Measurements from ENCODE around the gene MBD3L2.
"Not testable (repeated sequence)": the region's sequence is repeated elsewhere in the genome, so short reads cannot be mapped to it uniquely, and the experiment has no call there.

The MBD3L2 gene

GRCh38 chr19:7063764-7064418 is 14.8 kb downstream of the MBD3L2 start:
- DNase-seq: no peak

GRCh38 chr19:7067122-7067521 is 18.0 kb downstream of the MBD3L2 start:
- not testable (repeated sequence) for DNase-seq

- DNase-seq: no peak
Observed at GRCh38 chr19:7067716-7068115, 18.6 kb downstream of the MBD3L2 start.

- DNase-seq: no peak
Observed at GRCh38 chr19:7068599-7068998, 19.5 kb downstream of the MBD3L2 start.

GRCh38 chr19:7069042-7069903 is 20.2 kb downstream of the MBD3L2 start, which contains the start of gene ZNF557:
ZNF557 (plus strand) TSS chr19:7069703; CDS start chr19:7075075, 5,372 bp downstream.
- peak; percentile 96 for DNase-seq

GRCh38 chr19:7069904-7070226 is 20.7 kb downstream of the MBD3L2 start:
- no peak for DNase-seq

- DNase-seq: no peak
Observed at GRCh38 chr19:7072541-7072940, 23.4 kb downstream of the MBD3L2 start.

- no peak for DNase-seq
Observed at GRCh38 chr19:7074705-7075282, 25.7 kb downstream of the MBD3L2 start.

GRCh38 chr19:7076151-7076550 is 27.0 kb downstream of the MBD3L2 start:
- no peak for DNase-seq

GRCh38 chr19:7078008-7078407 is 28.9 kb downstream of the MBD3L2 start:
- DNase-seq: no peak

- DNase-seq: no peak
Observed at GRCh38 chr19:7083076-7083956, 34.2 kb downstream of the MBD3L2 start.

GRCh38 chr19:7088999-7089398 is 39.9 kb downstream of the MBD3L2 start:
- no peak for DNase-seq

GRCh38 chr19:7098096-7098495 is 49.0 kb downstream of the MBD3L2 start:
- DNase-seq: no peak

- peak; percentile 96 for DNase-seq
Observed at GRCh38 chr19:7098701-7099596, 49.8 kb downstream of the MBD3L2 start.

- DNase-seq: no peak
Observed at GRCh38 chr19:7099597-7099921, 50.4 kb downstream of the MBD3L2 start.

Measured in amniotic stem cell (primary cell).